Body of pancreas (tissue), 4 donors: Measurements from ENCODE around the gene CSGALNACT2.
"Not testable (repeated sequence)": the region's sequence is repeated elsewhere in the genome, so short reads cannot be mapped to it uniquely, and the experiment has no call there.

ENCODE experiments used
- POLR2A ChIP-seq, 3 donors: fragments of 450-650 bp; IDR thresholded peaks; one replicate each; pipeline ENCODE4 v1.6.1; 2016; ENCODE audit warnings: antibody characterized with exemption in 3 of 3, mild to moderate bottlenecking in 2 of 3
- TF ChIP-seq, protein P1 (sequence below), 7 experiments: fragments of 450-650 bp in 4 of 7; fragments of 200-600 bp in 3 of 7; sonication (generic) in 3 of 7; IDR thresholded peaks; one replicate each; pipeline ENCODE4 v1.5.1; 2016 to 2019; ENCODE audit warnings: antibody characterized with exemption in 7 of 7

GRCh38 chr10:43099339-43099738, 38.9 kb upstream of the CSGALNACT2 start:
- TF ChIP-seq, protein P1, sequence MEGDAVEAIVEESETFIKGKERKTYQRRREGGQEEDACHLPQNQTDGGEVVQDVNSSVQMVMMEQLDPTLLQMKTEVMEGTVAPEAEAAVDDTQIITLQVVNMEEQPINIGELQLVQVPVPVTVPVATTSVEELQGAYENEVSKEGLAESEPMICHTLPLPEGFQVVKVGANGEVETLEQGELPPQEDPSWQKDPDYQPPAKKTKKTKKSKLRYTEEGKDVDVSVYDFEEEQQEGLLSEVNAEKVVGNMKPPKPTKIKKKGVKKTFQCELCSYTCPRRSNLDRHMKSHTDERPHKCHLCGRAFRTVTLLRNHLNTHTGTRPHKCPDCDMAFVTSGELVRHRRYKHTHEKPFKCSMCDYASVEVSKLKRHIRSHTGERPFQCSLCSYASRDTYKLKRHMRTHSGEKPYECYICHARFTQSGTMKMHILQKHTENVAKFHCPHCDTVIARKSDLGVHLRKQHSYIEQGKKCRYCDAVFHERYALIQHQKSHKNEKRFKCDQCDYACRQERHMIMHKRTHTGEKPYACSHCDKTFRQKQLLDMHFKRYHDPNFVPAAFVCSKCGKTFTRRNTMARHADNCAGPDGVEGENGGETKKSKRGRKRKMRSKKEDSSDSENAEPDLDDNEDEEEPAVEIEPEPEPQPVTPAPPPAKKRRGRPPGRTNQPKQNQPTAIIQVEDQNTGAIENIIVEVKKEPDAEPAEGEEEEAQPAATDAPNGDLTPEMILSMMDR (IDR thresholded peaks at IDR 0.05) = not testable (repeated sequence)
- not testable (repeated sequence) for TF ChIP-seq POLR2A (IDR thresholded peaks at IDR 0.05)
